Gastrocnemius medialis (tissue), 4 donors: ENCODE results near the gene PLEKHG3. TPM values are rescaled to one million over a fixed set of nuclear protein-coding genes. Genes with fewer than 3 reads are reported as not detected.

Experiments
- ATAC-seq, 2 donors: fragments of 150-250 bp; one replicate each; pipeline ENCODE4 v1.9.1; 2016
- DNase-seq, 2 donors: peaks; one replicate each; pipeline ENCODE4 v3.0.0-alpha.2; 2019
- H3K27ac ChIP-seq, 4 donors: fragments of 200-600 bp; sonication (generic); 1 replicate in 1 of 4; 2 replicates in 3 of 4; pipeline ENCODE4 v1.5.1; 2016 to 2018; ENCODE audit warnings: mild to moderate bottlenecking in 2 of 4, moderate library complexity in 1 of 4
- H3K27me3 ChIP-seq, 3 donors: fragments of 200-600 bp; sonication (generic) in 2 of 3; 1 replicate in 1 of 3; 2 replicates in 2 of 3; pipeline versions ENCODE4 v1.5.1 to v1.6.0; 2016 to 2019; ENCODE audit warnings: mild to moderate bottlenecking in 1 of 3, moderate library complexity in 1 of 3
- H3K36me3 ChIP-seq, 2 donors: fragments of 200-600 bp; sonication (generic) in 1 of 2; one replicate each; pipeline ENCODE4 v1.5.1; 2017 to 2018
- H3K4me1 ChIP-seq, 2 donors: fragments of 200-600 bp; sonication (generic) in 1 of 2; one replicate each; pipeline ENCODE4 v1.5.1; 2016 to 2017; ENCODE audit warnings: mild to moderate bottlenecking in 2 of 2
- H3K4me3 ChIP-seq, 4 donors: fragments of 200-600 bp; sonication (generic) in 3 of 4; 1 replicate in 1 of 4; 2 replicates in 3 of 4; pipeline ENCODE4 v1.5.1; 2016 to 2019; ENCODE audit warnings: mild to moderate bottlenecking in 2 of 4
- H3K9me3 ChIP-seq, 3 donors: fragments of 200-600 bp; sonication (generic) in 2 of 3; 1 replicate in 1 of 3; 2 replicates in 2 of 3; pipeline ENCODE4 v1.5.1; 2016 to 2019
- CTCF ChIP-seq, 5 experiments: fragments of 450-650 bp in 3 of 5; fragments of 200-600 bp in 2 of 5; sonication (generic) in 2 of 5; IDR thresholded peaks in 4 of 5; conservative IDR thresholded peaks in 1 of 5; 1 replicate in 4 of 5; 2 replicates in 1 of 5; pipeline ENCODE4 v1.5.1; 2016 to 2019; ENCODE audit warnings: antibody characterized with exemption in 5 of 5, mild to moderate bottlenecking in 3 of 5, moderate library complexity in 3 of 5
- POLR2A ChIP-seq, 2 donors: fragments of 450-650 bp; IDR thresholded peaks; one replicate each; pipeline ENCODE4 v1.6.1; 2017; ENCODE audit warnings: antibody characterized with exemption in 2 of 2, mild to moderate bottlenecking in 2 of 2, moderate library complexity in 2 of 2
- in situ Hi-C, 4 donors: fragments of 200-750 bp; cut with MboI; loops; one replicate each; pipeline versions ENCODE4 v1.15.0 to v1.8.0; 2017; ENCODE audit warnings: low sequenced_read_pairs in 4 of 4
- intact Hi-C: fragments of 100-400 bp; cut with DNase I; formaldehyde crosslinking; loops from one replicate; pipeline ENCODE4 v1.15.1; 2023; ENCODE audit warnings: low total_unique reads
- total RNA-seq, 4 donors: library from RNA; depleted of rRNA; stranded (reverse); fragments of >200 nt; gene quantifications; one replicate each; pipeline versions ENCODE4 v1.1.0 to v1.2.3, GENCODE V29; 2016

Gene PLEKHG3
- total RNA-seq, 4 donors from 2014 or later, result 8.8 to 18.8 (median 14.5) TPM

- TF ChIP-seq POLR2A (IDR thresholded peaks at IDR 0.05), result no peak
- no peak for TF ChIP-seq CTCF (IDR thresholded peaks at IDR 0.05 in 4 of 5, conservative IDR thresholded peaks at IDR 0.05 in 1 of 5)
- H3K9me3 ChIP-seq, result no peaks in the 10 kb centered on the region
- H3K4me3 ChIP-seq, result no peak overlapping the region
- peaks cover 11 to 28% of the 10 kb centered on the region in 2 donors for H3K4me1 ChIP-seq
- no peak for DNase-seq
- intact Hi-C loops (no loop called here), in situ Hi-C loops (no loop called here)
- H3K27ac ChIP-seq, result peak overlapping the region; percentile 63 to 79 (median 70)
- ATAC-seq, result no peak
- peaks cover 0 to 71% of the 10 kb centered on the region in 2 donors for H3K36me3 ChIP-seq
- H3K27me3 ChIP-seq, result no peaks in the 10 kb centered on the region
Observed at GRCh38 chr14:64789696-64790095, 85.5 kb downstream of the PLEKHG3 start.

- H3K4me3 ChIP-seq, result no peak overlapping the region
- peaks cover 0 to 71% of the 10 kb centered on the region in 2 donors for H3K36me3 ChIP-seq
- DNase-seq (no peak), ATAC-seq (no peak)
- in situ Hi-C loops (no loop called here), intact Hi-C loops (no loop called here)
- no peaks in the 10 kb centered on the region for H3K9me3 ChIP-seq
- H3K27ac ChIP-seq, result peak overlapping the region in 3 of 4 donors; percentile 12 to 79 (median 70)
- H3K4me1 ChIP-seq, result peaks cover 11 to 28% of the 10 kb centered on the region in 2 donors
- no peaks in the 10 kb centered on the region for H3K27me3 ChIP-seq
- TF ChIP-seq CTCF (IDR thresholded peaks at IDR 0.05 in 4 of 5, conservative IDR thresholded peaks at IDR 0.05 in 1 of 5) (no peak), POLR2A (IDR thresholded peaks at IDR 0.05) (no peak)
Observed at GRCh38 chr14:64790478-64790877, 86.3 kb downstream of the PLEKHG3 start.

- peaks cover 3 to 72% of the 10 kb centered on the region in 2 donors for H3K36me3 ChIP-seq
- ATAC-seq, result no peak
- no peak for DNase-seq
- no peak overlapping the region for H3K4me3 ChIP-seq
- H3K4me1 ChIP-seq, result peaks cover 11 to 28% of the 10 kb centered on the region in 2 donors
- H3K27me3 ChIP-seq, result no peaks in the 10 kb centered on the region
- peak overlapping the region in 1 of 4 donors; percentile 16 for H3K27ac ChIP-seq
- in situ Hi-C loops (no loop called here), intact Hi-C loops (no loop called here)
- no peaks in the 10 kb centered on the region for H3K9me3 ChIP-seq
- TF ChIP-seq POLR2A (IDR thresholded peaks at IDR 0.05), result no peak
- no peak for TF ChIP-seq CTCF (IDR thresholded peaks at IDR 0.05 in 4 of 5, conservative IDR thresholded peaks at IDR 0.05 in 1 of 5)
Observed at GRCh38 chr14:64792231-64792630, 88.0 kb downstream of the PLEKHG3 start.

GRCh38 chr14:64792871-64793560, 88.8 kb downstream of the PLEKHG3 start:
- Histone ChIP-seq H3K4me3 (no peak overlapping the region), H3K4me1 (peaks cover 11 to 28% of the 10 kb centered on the region in 2 donors), H3K9me3 (no peaks in the 10 kb centered on the region), H3K27me3 (no peaks in the 10 kb centered on the region), H3K36me3 (peaks cover 3 to 79% of the 10 kb centered on the region in 2 donors), H3K27ac (peak overlapping the region in 1 of 4 donors; percentile 9)
- in situ Hi-C loops, result no loop called here
- DNase-seq, result no peak
- TF ChIP-seq POLR2A (IDR thresholded peaks at IDR 0.05) (no peak), CTCF (IDR thresholded peaks at IDR 0.05 in 4 of 5, conservative IDR thresholded peaks at IDR 0.05 in 1 of 5) (no peak)
- ATAC-seq, result no peak
- intact Hi-C loops, result no loop called here
